ENCODE results near the gene KCNJ9.
"Not testable (repeated sequence)": the region's sequence is repeated elsewhere in the genome, so short reads cannot be mapped to it uniquely, and the experiment has no call there.

KCNJ9 gene

DNA sequence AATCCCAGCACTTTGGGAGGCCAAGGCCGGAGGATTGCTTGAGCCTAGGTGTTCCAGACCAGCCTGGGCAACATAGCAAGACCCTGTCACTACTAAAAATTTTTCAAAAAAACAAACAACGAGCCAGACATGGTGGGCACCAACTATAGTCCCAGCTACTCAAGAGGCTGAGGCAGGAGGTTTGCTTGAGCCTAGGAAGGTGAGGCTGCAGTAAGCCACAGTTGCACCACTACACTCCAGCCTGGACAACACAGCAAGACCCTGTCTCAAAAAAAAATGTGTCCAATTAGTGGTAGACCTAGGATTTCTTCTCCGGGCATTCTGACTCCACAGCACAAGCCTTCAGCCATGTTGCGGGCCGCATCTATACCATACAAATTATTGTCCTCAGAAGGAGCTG, 23.8 kb downstream of the KCNJ9 start:
- TF ChIP-seq, protein P1, sequence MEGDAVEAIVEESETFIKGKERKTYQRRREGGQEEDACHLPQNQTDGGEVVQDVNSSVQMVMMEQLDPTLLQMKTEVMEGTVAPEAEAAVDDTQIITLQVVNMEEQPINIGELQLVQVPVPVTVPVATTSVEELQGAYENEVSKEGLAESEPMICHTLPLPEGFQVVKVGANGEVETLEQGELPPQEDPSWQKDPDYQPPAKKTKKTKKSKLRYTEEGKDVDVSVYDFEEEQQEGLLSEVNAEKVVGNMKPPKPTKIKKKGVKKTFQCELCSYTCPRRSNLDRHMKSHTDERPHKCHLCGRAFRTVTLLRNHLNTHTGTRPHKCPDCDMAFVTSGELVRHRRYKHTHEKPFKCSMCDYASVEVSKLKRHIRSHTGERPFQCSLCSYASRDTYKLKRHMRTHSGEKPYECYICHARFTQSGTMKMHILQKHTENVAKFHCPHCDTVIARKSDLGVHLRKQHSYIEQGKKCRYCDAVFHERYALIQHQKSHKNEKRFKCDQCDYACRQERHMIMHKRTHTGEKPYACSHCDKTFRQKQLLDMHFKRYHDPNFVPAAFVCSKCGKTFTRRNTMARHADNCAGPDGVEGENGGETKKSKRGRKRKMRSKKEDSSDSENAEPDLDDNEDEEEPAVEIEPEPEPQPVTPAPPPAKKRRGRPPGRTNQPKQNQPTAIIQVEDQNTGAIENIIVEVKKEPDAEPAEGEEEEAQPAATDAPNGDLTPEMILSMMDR (conservative IDR thresholded peaks at IDR 0.05; ENCODE audit: low read depth, low read length), result no peak
- no peak overlapping the region for H3K4me3 ChIP-seq (ENCODE audit: low read depth, low read length)
- DNase-seq (ENCODE audit: low read depth), result no peak

DNA sequence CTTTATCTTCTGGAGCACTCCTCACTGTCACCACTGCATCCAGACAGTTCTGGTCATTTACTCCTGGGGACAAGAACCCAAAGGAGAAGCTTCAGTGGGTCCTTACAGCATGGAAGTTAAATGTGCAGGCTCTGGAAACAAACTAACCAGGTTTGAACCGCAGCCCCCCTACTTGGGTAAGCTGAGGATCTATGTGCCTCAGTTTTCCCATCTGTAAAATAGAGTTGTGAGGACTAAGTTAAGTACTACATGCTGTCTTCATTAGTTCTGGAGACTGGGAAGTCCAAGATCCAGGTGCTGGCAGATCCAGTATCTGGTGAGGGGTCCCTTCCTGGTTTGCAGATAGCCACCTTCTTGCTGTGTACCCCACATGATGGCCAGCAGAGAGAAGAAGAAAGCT, 26.2 kb downstream of the KCNJ9 start:
- TF ChIP-seq, protein P1 (conservative IDR thresholded peaks at IDR 0.05; ENCODE audit: low read depth, low read length), result no peak
- H3K4me3 ChIP-seq (ENCODE audit: low read depth, low read length), result no peak overlapping the region
- no peak for DNase-seq (ENCODE audit: low read depth)

DNA sequence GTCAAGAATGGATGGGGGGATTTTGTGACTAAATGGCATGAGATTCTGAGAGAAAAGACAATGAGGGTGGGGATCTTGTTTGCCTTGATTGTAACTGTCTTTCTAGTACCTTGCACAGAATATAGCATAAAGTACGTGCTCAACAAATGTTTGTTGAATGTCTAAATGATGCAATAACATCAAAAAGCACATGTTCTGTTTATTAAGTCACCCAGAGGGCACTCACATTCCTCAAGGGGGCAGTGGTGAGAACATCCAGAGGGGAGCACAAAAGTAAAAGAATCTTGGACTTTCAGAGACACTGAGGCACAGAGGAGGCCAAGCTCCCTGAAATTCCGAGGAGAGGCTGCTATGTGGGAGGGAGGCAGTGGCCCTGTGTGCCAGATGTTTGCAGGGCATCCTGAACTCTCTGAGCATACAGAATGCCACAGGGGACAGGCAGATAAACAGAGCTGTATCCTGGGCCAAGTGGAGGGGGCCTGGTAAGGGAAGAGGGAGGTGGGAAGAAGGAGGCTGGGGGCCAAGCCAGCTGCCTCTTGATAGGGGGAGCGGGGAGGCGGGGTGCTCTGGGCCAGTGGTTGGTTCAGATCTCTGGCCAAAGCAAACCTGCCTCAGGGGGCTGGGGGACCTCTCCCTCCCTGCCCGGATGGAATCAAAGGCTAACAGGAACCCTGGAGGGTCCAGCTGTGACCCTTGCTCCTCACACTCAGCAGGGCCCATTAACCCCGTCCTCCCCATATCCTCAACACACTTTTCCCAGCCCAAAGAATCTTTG, 27.7 kb downstream of the KCNJ9 start:
- TF ChIP-seq, protein P1 (conservative IDR thresholded peaks at IDR 0.05; ENCODE audit: low read depth, low read length), result peak; percentile 74
- DNase-seq (ENCODE audit: low read depth), result peak; percentile 89
- no peak overlapping the region for H3K4me3 ChIP-seq (ENCODE audit: low read depth, low read length)

DNA sequence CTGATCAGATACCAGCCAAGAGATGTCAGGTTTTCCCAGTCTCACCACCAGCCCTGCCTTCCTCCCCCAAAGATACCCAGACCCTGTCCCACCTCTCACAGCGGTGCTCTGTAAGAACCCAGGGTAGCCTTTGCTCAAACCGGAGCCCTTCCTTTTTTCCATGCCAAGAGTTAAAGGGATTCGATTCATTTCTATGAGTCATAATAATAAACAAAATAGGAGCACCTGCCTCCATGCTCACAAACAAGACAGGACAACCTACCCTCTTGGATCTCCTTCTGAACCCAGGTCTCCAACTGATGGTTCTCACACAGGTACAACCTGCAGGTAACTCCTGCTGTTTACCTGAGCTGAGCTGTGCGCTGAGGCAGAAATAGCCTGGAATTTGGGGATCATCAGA, 28.3 kb downstream of the KCNJ9 start:
- DNase-seq (ENCODE audit: low read depth), result no peak
- TF ChIP-seq, protein P1 (conservative IDR thresholded peaks at IDR 0.05; ENCODE audit: low read depth, low read length), result no peak
- H3K4me3 ChIP-seq (ENCODE audit: low read depth, low read length), result no peak overlapping the region

DNA sequence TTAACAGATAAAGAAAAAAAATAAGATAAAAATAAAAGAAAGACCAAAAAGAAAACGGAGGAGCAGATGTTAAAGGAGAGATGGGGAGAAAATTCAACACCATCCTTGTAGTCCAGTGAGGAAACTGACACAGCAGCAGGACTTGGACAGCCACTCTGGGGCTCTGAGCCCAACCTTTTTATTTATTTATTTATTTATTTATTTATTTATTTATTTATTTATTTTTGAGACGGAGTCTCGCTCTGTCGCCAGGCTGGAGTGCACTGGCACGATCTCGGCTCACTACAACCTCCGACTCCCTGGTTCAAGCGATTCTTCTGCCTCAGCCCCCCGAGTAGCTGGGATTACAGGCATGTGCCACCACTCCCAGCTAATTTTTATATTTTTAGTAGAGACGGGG, 30.1 kb downstream of the KCNJ9 start:
- not testable (repeated sequence) for DNase-seq (ENCODE audit: low read depth); H3K4me3 ChIP-seq (ENCODE audit: low read depth, low read length)

DNA sequence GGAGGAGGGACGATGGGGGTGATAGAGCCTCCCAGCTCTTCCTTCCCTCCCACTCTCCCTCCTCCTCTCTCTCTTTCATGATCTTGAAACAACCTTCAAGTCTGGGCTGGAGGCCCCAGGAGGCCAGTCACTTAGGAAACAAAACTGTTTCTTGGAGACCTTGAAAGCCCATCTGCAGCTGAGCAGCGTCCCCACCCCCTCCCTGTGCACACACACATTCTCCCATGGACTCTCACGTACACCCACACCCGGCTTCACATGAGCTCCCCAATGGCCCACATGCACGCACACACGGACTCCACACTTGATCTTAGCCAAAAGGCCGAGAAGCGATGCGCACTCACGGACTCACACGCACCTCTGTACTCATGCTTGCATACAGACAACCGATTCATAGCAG, 31.0 kb downstream of the KCNJ9 start:
- H3K4me3 ChIP-seq (ENCODE audit: low read depth, low read length), result no peak overlapping the region
- TF ChIP-seq, protein P1 (conservative IDR thresholded peaks at IDR 0.05; ENCODE audit: low read depth, low read length), result no peak
- peak; percentile 56 for DNase-seq (ENCODE audit: low read depth)

DNA sequence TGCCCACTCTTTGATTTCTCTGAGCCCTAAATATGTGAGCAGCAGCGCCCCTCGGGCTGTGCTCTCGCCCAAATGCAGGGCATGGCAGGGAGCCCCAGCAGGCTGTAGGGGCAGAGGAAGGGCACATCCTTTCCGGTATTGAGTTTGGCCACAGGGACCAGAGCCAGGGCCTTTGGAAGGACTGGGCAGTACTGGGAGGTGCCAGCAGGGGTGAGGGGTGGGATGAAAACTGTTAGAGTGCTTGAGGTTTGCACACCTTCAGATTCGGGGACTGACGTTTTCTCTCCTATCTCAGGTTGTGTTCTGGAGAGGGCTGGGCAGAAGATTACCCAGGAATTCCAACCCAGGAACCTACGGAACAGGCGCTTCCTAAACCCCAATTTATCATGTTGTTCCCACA, 32.1 kb downstream of the KCNJ9 start:
- TF ChIP-seq, protein P1 (conservative IDR thresholded peaks at IDR 0.05; ENCODE audit: low read depth, low read length), result peak; percentile 9
- no peak overlapping the region for H3K4me3 ChIP-seq (ENCODE audit: low read depth, low read length)
- no peak for DNase-seq (ENCODE audit: low read depth)
